Measurements from ENCODE around the gene LITAF. TPM values are rescaled to one million over a fixed set of nuclear protein-coding genes. Genes with fewer than 3 reads are reported as not detected.
A peak's percentile ranks its signal among the peaks of the same experiment; 100 is the strongest.
"Not testable (repeated sequence)": the region's sequence is repeated elsewhere in the genome, so short reads cannot be mapped to it uniquely, and the experiment has no call there.

LITAF gene
- total RNA-seq, 3 donors from 2014 or later, result 68.4 to 127 (median 103) TPM

- Mint-ChIP-seq H3K36me3 (ENCODE audit: insufficient read depth) (peaks cover 12% of the 10 kb centered on the region), H3K4me3 (peak overlapping the region; percentile 69), H3K4me1 (ENCODE audit: low read depth) (peaks cover 70% of the 10 kb centered on the region), H3K27me3 (ENCODE audit: low read depth) (no peaks in the 10 kb centered on the region), H3K9me3 (no peaks in the 10 kb centered on the region)
- ATAC-seq (peak in 1 of 2 donors; percentile 4), DNase-seq (no peak)
These were observed 4.4 kb downstream of the LITAF start for GRCh38 chr16:11582157-11582814.

GRCh38 chr16:11581678-11582077 lies 5.0 kb downstream of the LITAF start:
- Mint-ChIP-seq H3K4me3 (peak overlapping the region; percentile 69), H3K36me3 (ENCODE audit: insufficient read depth) (peaks cover 16% of the 10 kb centered on the region), H3K27me3 (ENCODE audit: low read depth) (no peaks in the 10 kb centered on the region), H3K4me1 (ENCODE audit: low read depth) (peaks cover 75% of the 10 kb centered on the region), H3K9me3 (no peaks in the 10 kb centered on the region)
- no peak for DNase-seq
- no peak for ATAC-seq

GRCh38 chr16:11580451-11581086 lies 6.2 kb downstream of the LITAF start:
- DNase-seq (no peak), ATAC-seq (no peak)
- H3K9me3 Mint-ChIP-seq, result no peaks in the 10 kb centered on the region
- H3K27me3 Mint-ChIP-seq (ENCODE audit: low read depth), result no peaks in the 10 kb centered on the region
- H3K4me1 Mint-ChIP-seq (ENCODE audit: low read depth), result peaks cover 82% of the 10 kb centered on the region
- peak overlapping the region; percentile 43 for H3K4me3 Mint-ChIP-seq
- peaks cover 16% of the 10 kb centered on the region for H3K36me3 Mint-ChIP-seq (ENCODE audit: insufficient read depth)

GRCh38 chr16:11577290-11577660 lies 9.4 kb downstream of the LITAF start:
- not testable (repeated sequence) for H3K9me3 Mint-ChIP-seq
- H3K4me3 Mint-ChIP-seq, result peak overlapping the region; percentile 64

GRCh38 chr16:11576427-11577289 lies 10.1 kb downstream of the LITAF start:
- H3K9me3 Mint-ChIP-seq, result no peaks in the 10 kb centered on the region
- H3K36me3 Mint-ChIP-seq (ENCODE audit: insufficient read depth), result peaks cover 20% of the 10 kb centered on the region
- H3K27me3 Mint-ChIP-seq (ENCODE audit: low read depth), result no peaks in the 10 kb centered on the region
- H3K4me3 Mint-ChIP-seq, result peak overlapping the region; percentile 64
- no peak for ATAC-seq
- no peak for DNase-seq
- H3K4me1 Mint-ChIP-seq (ENCODE audit: low read depth), result peaks cover 82% of the 10 kb centered on the region

More at GRCh38 chr16:11577290-11577660, 9.4 kb downstream of the LITAF start:
- DNase-seq; H3K27me3 Mint-ChIP-seq (ENCODE audit: low read depth); ATAC-seq: not testable (repeated sequence)
- H3K4me1 Mint-ChIP-seq (ENCODE audit: low read depth), result peaks cover 82% of the 10 kb centered on the region
- H3K36me3 Mint-ChIP-seq (ENCODE audit: insufficient read depth), result peaks cover 19% of the 10 kb centered on the region

GRCh38 chr16:11575223-11575589 lies 11.5 kb downstream of the LITAF start:
- Mint-ChIP-seq H3K27me3 (ENCODE audit: low read depth) (no peaks in the 10 kb centered on the region), H3K4me3 (peak overlapping the region; percentile 44), H3K4me1 (ENCODE audit: low read depth) (peaks cover 83% of the 10 kb centered on the region), H3K36me3 (ENCODE audit: insufficient read depth) (peaks cover 18% of the 10 kb centered on the region), H3K9me3 (no peaks in the 10 kb centered on the region)
- DNase-seq (no peak), ATAC-seq (no peak)

GRCh38 chr16:11572301-11572995 lies 14.3 kb downstream of the LITAF start:
- ATAC-seq, result peak; percentile 25 to 26
- Mint-ChIP-seq H3K4me3 (peak overlapping the region; percentile 50), H3K27me3 (ENCODE audit: low read depth) (no peaks in the 10 kb centered on the region), H3K36me3 (ENCODE audit: insufficient read depth) (peaks cover 19% of the 10 kb centered on the region), H3K4me1 (ENCODE audit: low read depth) (peaks cover 72% of the 10 kb centered on the region), H3K9me3 (no peaks in the 10 kb centered on the region)
- peak; percentile 37 for DNase-seq

- Mint-ChIP-seq H3K36me3 (ENCODE audit: insufficient read depth) (peaks cover 21% of the 10 kb centered on the region), H3K9me3 (no peaks in the 10 kb centered on the region), H3K27me3 (ENCODE audit: low read depth) (no peaks in the 10 kb centered on the region), H3K4me1 (ENCODE audit: low read depth) (peaks cover 71% of the 10 kb centered on the region), H3K4me3 (no peak overlapping the region)
- ATAC-seq (no peak), DNase-seq (no peak)
These were observed 15.2 kb downstream of the LITAF start for GRCh38 chr16:11571549-11571948.

- Mint-ChIP-seq H3K36me3 (ENCODE audit: insufficient read depth) (peaks cover 29% of the 10 kb centered on the region), H3K4me1 (ENCODE audit: low read depth) (peaks cover 75% of the 10 kb centered on the region), H3K9me3 (no peaks in the 10 kb centered on the region), H3K27me3 (ENCODE audit: low read depth) (no peaks in the 10 kb centered on the region), H3K4me3 (no peak overlapping the region)
- ATAC-seq (no peak), DNase-seq (no peak)
These were observed 15.9 kb downstream of the LITAF start for GRCh38 chr16:11570806-11571205.

GRCh38 chr16:11570258-11570657 lies 16.5 kb downstream of the LITAF start:
- peaks cover 32% of the 10 kb centered on the region for H3K36me3 Mint-ChIP-seq (ENCODE audit: insufficient read depth)

GRCh38 chr16:11566398-11566797 lies 20.3 kb downstream of the LITAF start:
- DNase-seq, result no peak
- Mint-ChIP-seq H3K27me3 (ENCODE audit: low read depth) (no peaks in the 10 kb centered on the region), H3K4me3 (no peak overlapping the region), H3K4me1 (ENCODE audit: low read depth) (peaks cover 70% of the 10 kb centered on the region), H3K36me3 (ENCODE audit: insufficient read depth) (peaks cover 25% of the 10 kb centered on the region), H3K9me3 (no peaks in the 10 kb centered on the region)
- no peak for ATAC-seq

More at GRCh38 chr16:11570258-11570657, 16.5 kb downstream of the LITAF start:
- Mint-ChIP-seq H3K4me3 (no peak overlapping the region), H3K4me1 (ENCODE audit: low read depth) (peaks cover 74% of the 10 kb centered on the region), H3K9me3 (no peaks in the 10 kb centered on the region), H3K27me3 (ENCODE audit: low read depth) (no peaks in the 10 kb centered on the region)
- DNase-seq (no peak), ATAC-seq (no peak)

- Mint-ChIP-seq H3K9me3 (no peaks in the 10 kb centered on the region), H3K4me1 (ENCODE audit: low read depth) (peaks cover 71% of the 10 kb centered on the region), H3K27me3 (ENCODE audit: low read depth) (no peaks in the 10 kb centered on the region), H3K4me3 (no peak overlapping the region), H3K36me3 (ENCODE audit: insufficient read depth) (peaks cover 27% of the 10 kb centered on the region)
- DNase-seq, result no peak
- no peak for ATAC-seq
These were observed 21.1 kb downstream of the LITAF start for GRCh38 chr16:11565665-11566064.

- H3K4me3 Mint-ChIP-seq, result no peak overlapping the region
- no peaks in the 10 kb centered on the region for H3K9me3 Mint-ChIP-seq
- no peak for DNase-seq
- peaks cover 23% of the 10 kb centered on the region for H3K36me3 Mint-ChIP-seq (ENCODE audit: insufficient read depth)
- H3K4me1 Mint-ChIP-seq (ENCODE audit: low read depth), result peaks cover 72% of the 10 kb centered on the region
- no peaks in the 10 kb centered on the region for H3K27me3 Mint-ChIP-seq (ENCODE audit: low read depth)
- ATAC-seq, result no peak
These were observed 22.4 kb downstream of the LITAF start for GRCh38 chr16:11564046-11564926.
